GM13977 (cell line): ENCODE data around the gene UCK2.

ENCODE experiments used
- DNase-seq: peaks from one replicate; pipeline ENCODE4 v3.0.0; 2012; ENCODE audit warnings: low spot score
- in situ Hi-C: fragments of 300-500 bp; cut with MboI; formaldehyde crosslinking; loops from one replicate; pipeline ENCODE4 v1.12.0; 2022; ENCODE audit warnings: low sequenced_read_pairs, low pct_unique_long_range_greater_than_20kb, mixed read lengths, inconsistent platforms; ENCODE audit not compliant: unreplicated experiment
- TF ChIP-seq, protein P1 (sequence below): IDR thresholded peaks from 2 replicates; pipeline ENCODE4 v1.5.1; 2012; ENCODE audit warnings: mild to moderate bottlenecking, control low read depth; ENCODE audit not compliant: insufficient read depth; ENCODE audit errors: extremely low read depth, missing control alignments

Gene UCK2

DNA sequence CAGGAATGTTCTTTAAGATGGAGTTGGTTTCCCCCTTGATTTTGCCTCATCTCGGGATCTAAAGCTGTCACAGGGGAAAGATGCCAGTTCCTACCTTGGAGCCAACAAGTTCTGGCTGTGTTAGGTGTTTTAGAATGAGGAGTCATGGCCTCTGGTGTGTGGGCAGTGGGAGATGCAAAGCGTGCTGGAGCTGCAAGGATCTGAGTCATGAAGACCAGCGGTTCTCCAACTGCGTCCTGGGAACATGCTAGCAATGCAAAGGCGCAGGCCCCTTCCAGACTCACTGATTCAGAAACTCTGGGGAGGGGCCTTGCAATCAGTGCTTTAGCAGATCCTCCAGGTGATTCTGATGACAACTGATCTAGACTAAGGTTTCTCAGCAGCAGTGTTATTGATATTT lies 109.1 kb downstream of the UCK2 start:
- in situ Hi-C loops, result loop anchor here (10.0 kb wide), 1 partner anchor 498 kb away; no protein-coding TSS in a partner anchor
- DNase-seq, result no peak
- TF ChIP-seq, protein P1, sequence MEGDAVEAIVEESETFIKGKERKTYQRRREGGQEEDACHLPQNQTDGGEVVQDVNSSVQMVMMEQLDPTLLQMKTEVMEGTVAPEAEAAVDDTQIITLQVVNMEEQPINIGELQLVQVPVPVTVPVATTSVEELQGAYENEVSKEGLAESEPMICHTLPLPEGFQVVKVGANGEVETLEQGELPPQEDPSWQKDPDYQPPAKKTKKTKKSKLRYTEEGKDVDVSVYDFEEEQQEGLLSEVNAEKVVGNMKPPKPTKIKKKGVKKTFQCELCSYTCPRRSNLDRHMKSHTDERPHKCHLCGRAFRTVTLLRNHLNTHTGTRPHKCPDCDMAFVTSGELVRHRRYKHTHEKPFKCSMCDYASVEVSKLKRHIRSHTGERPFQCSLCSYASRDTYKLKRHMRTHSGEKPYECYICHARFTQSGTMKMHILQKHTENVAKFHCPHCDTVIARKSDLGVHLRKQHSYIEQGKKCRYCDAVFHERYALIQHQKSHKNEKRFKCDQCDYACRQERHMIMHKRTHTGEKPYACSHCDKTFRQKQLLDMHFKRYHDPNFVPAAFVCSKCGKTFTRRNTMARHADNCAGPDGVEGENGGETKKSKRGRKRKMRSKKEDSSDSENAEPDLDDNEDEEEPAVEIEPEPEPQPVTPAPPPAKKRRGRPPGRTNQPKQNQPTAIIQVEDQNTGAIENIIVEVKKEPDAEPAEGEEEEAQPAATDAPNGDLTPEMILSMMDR, result no peak

DNA sequence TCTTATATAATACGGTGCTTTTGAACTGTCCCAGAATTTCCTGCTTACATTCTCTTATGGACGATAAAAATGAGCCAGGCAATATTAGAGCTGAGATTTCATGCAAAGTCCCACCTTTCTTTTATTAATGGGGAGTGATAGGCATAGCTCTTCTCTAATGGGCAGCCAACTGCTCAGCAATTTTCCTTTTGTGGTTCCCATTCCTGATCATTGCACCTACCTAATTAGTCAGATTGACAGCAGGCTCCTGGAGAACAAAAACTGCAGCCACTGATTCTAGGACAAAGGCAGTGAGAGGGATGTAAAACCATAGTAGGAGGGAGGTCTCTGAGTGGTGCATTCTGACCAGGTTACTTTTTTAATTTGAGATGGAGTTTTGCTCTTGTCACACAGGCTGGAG lies 110.4 kb downstream of the UCK2 start:
- TF ChIP-seq, protein P1, result no peak
- in situ Hi-C loops, result loop anchor here (10.0 kb wide), 1 partner anchor 497 kb away; no protein-coding TSS in a partner anchor

DNA sequence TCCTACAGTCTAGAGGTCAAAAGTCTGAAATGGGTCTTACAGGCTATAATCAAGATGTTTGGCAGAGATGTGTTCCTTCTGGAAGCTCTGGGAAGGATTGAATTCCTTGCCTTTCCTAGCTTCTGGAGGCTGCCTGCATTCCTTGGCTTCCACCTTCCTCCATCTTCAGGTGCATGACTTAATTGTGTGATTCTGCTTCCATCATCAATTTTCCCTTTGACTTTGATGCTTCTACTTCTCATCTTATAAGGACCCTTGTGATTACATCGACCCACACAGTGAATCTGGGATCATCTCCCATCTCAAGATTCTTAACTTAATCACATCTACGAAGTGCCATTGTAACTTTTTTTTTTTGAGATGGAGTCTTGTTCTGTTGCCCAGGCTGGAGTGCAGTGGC lies 111.4 kb downstream of the UCK2 start:
- DNase-seq, result no peak
- in situ Hi-C loops, result loop anchor here (10.0 kb wide), 1 partner anchor 496 kb away; no protein-coding TSS in a partner anchor
- TF ChIP-seq, protein P1, result no peak

More for the DNA sequence above, 110.4 kb downstream of the UCK2 start:
- DNase-seq, result no peak

DNA sequence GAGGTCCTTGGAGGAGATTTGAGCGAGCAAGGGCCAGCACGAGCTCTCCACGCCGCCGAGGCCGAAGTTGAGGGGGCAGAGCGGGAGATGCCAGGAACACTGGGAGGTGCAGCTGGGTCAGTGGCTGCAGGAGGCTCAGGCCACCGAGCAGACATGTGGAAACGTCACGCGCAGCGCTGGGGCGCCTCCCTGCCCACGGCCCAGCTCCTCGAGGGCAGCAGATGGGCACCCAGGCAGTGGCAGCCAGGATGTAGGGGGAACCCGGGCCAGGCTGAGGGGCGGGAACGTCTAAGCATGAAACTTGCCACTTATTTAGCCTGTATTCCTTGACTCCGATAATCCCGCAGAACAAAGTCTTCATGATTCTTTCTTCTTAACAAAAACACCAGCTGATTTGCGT lies 114.1 kb downstream of the UCK2 start:
- DNase-seq, result no peak
- in situ Hi-C loops, result no loop called here
- TF ChIP-seq, protein P1, result no peak

DNA sequence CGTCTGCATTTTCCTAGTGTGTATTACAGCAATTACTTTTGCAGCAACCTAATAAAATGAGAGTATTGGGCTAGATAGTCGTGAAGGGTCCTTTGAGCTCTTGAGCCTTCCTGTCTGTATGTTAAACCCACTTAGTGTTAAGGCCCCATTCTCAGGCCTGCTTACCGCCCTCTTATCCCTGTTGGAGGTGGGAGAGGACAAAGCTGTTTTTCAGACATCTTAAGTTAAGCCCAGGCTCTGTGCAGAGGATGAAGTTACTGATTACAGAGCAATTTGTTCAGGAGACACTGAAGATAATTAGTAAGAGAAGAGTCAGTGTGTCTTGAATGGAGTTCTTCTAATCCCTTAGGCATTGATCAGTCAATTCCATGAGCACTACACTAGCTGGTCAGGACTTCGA lies 114.6 kb downstream of the UCK2 start:
- DNase-seq, result no peak
- in situ Hi-C loops, result no loop called here
- TF ChIP-seq, protein P1, result no peak

DNA sequence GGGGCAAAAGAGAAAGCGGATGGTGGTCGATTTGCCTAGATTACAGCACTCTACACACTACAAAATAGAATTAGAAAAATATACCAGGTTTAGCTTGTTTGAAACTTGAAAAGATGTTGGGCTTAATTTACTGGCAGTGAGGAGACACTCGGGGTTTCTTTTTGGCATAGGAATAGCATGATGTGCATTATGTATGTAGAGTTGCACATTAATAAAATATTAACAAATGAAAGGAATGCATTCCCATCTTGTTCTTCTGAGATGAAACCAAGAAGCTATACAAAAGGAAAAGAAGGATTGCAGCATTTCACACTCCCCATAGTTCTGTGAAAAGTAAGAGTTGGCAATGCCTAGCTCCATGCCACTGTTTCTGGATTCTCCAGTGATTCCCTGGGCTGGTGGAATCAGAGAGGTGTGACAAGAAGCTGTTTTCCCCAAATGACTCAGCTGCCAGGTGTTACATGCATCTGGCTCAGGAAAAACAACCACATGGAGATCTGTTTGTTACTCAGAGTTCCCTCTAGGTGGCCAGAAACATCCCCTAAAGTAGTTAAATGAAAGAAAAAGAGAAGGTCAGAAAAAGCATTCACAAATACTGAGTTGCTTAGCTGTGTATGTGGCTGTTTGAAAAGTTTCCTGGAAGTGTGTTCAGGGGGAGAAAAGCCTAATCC lies 115.6 kb downstream of the UCK2 start:
- DNase-seq, result peak; percentile 44
- in situ Hi-C loops, result no loop called here

More for the DNA sequence above, 115.6 kb downstream of the UCK2 start:
- TF ChIP-seq, protein P1, result no peak
